Neuronal stem cell (in vitro differentiated cells): Measurements from ENCODE around the gene PITPNM3.
A peak's percentile ranks its signal among the peaks of the same experiment; 100 is the strongest.

ENCODE experiments used
- DNase-seq: peaks from one replicate; pipeline ENCODE4 v3.0.0-alpha.2; 2013; ENCODE audit warnings: low spot score
- H2AFZ ChIP-seq: one replicate; pipeline ENCODE4 v1.6.1; 2013; ENCODE audit warnings: mild to moderate bottlenecking, low read length, inconsistent platforms
- H2AK5ac ChIP-seq: 2 replicates; pipeline ENCODE4 v1.6.1; 2013; ENCODE audit warnings: low read depth, mild to moderate bottlenecking, inconsistent platforms, low read length, moderate library complexity, mixed read lengths
- H2BK120ac ChIP-seq: 2 replicates; pipeline ENCODE4 v1.6.1; 2013; ENCODE audit warnings: low read depth, mild to moderate bottlenecking, inconsistent platforms, low read length, moderate library complexity, mixed read lengths
- H2BK12ac ChIP-seq: one replicate; pipeline ENCODE4 v1.6.1; 2013; ENCODE audit warnings: low read length, inconsistent platforms
- H2BK15ac ChIP-seq: 2 replicates; pipeline ENCODE4 v1.6.1; 2013; ENCODE audit warnings: mild to moderate bottlenecking, low read length, inconsistent platforms, mixed read lengths
- H2BK5ac ChIP-seq: one replicate; pipeline ENCODE4 v1.6.1; 2013; ENCODE audit warnings: inconsistent platforms, mild to moderate bottlenecking, low read length, moderate library complexity
- H3K14ac ChIP-seq: one replicate; pipeline ENCODE4 v1.6.1; 2013; ENCODE audit warnings: low read length, inconsistent platforms
- H3K18ac ChIP-seq: 2 replicates; pipeline ENCODE4 v1.6.1; 2013; ENCODE audit warnings: low read length, inconsistent platforms
- H3K23ac ChIP-seq: 2 replicates; pipeline ENCODE4 v1.6.1; 2013; ENCODE audit warnings: low read depth, mild to moderate bottlenecking, mixed read lengths, low read length, inconsistent platforms; ENCODE audit not compliant: poor library complexity
- H3K27ac ChIP-seq: replicated peaks from 3 replicates; pipeline ENCODE4 v1.5.1; 2013; ENCODE audit warnings: low read length, inconsistent platforms
- H3K27me3 ChIP-seq, 3 experiments: 2 replicates each; pipeline ENCODE4 v1.6.1; 2013; ENCODE audit warnings: low read length in 3 of 3, mild to moderate bottlenecking in 2 of 3, inconsistent platforms in 1 of 3, low read depth in 1 of 3, mixed read lengths in 1 of 3, moderate library complexity in 1 of 3; ENCODE audit not compliant: control insufficient read depth in 3 of 3, insufficient read depth in 3 of 3
- H3K36me3 ChIP-seq, 2 donors: replicated peaks in 1 of 2; 2 replicates each; pipeline ENCODE4 v1.6.1; 2013; ENCODE audit warnings: low read length in 2 of 2; ENCODE audit not compliant: control insufficient read depth in 2 of 2, insufficient read depth in 2 of 2
- H3K4ac ChIP-seq: 2 replicates; pipeline ENCODE4 v1.6.1; 2013; ENCODE audit warnings: inconsistent platforms, mild to moderate bottlenecking, low read length, moderate library complexity
- H3K4me1 ChIP-seq, 2 donors: 1 replicate in 1 of 2; 2 replicates in 1 of 2; pipeline ENCODE4 v1.6.1; 2013; ENCODE audit warnings: low read length in 2 of 2, low read depth in 1 of 2; ENCODE audit not compliant: control insufficient read depth in 2 of 2, insufficient read depth in 1 of 2
- H3K4me2 ChIP-seq: one replicate; pipeline ENCODE4 v1.6.1; 2013; ENCODE audit warnings: mild to moderate bottlenecking, low read length, inconsistent platforms; ENCODE audit not compliant: insufficient read depth, poor library complexity, severe bottlenecking
- H3K4me3 ChIP-seq, 2 donors: 2 replicates each; pipeline ENCODE4 v1.5.1; 2013; ENCODE audit warnings: low read length in 2 of 2, mild to moderate bottlenecking in 2 of 2, inconsistent platforms in 1 of 2, moderate library complexity in 1 of 2
- H3K79me1 ChIP-seq: one replicate; pipeline ENCODE4 v1.6.1; 2013; ENCODE audit warnings: low read depth, mild to moderate bottlenecking, inconsistent platforms, low read length, moderate library complexity
- H3K9ac ChIP-seq: one replicate; pipeline ENCODE4 v1.6.1; 2013; ENCODE audit warnings: mild to moderate bottlenecking, low read depth, low read length, inconsistent platforms; ENCODE audit not compliant: poor library complexity
- H3K9me3 ChIP-seq, 2 donors: replicated peaks in 1 of 2; 2 replicates each; pipeline versions ENCODE3 to v1.6.1; 2013; ENCODE audit warnings: low read length in 2 of 2, mild to moderate bottlenecking in 2 of 2, inconsistent platforms in 1 of 2, low read depth in 1 of 2, mixed read lengths in 1 of 2, moderate library complexity in 1 of 2; ENCODE audit not compliant: control insufficient read depth in 2 of 2, insufficient read depth in 1 of 2
- H4K8ac ChIP-seq: one replicate; pipeline ENCODE4 v1.6.1; 2013; ENCODE audit warnings: low read depth, mild to moderate bottlenecking, inconsistent platforms, low read length, moderate library complexity
- H4K91ac ChIP-seq: one replicate; pipeline ENCODE4 v1.6.1; 2013; ENCODE audit warnings: low read length, low read depth, mild to moderate bottlenecking, inconsistent platforms; ENCODE audit not compliant: poor library complexity
- WGBS, 2 donors: extraction: QIAGEN DNeasy Blood & Tissue Kit; methylation state at CpG; one replicate each; pipeline ENCODE4 v1.1.7; 2013; ENCODE audit warnings: missing lambda C conversion rate in 2 of 2, mixed read lengths in 1 of 2; ENCODE audit not compliant: insufficient read length in 2 of 2, insufficient replicate concordance in 1 of 2; ENCODE audit errors: extremely low coverage in 2 of 2; 5-methylcytosine and 5-hydroxymethylcytosine counted together

The PITPNM3 gene

GRCh38 chr17:6468051-6468790, 88.1 kb downstream of the PITPNM3 start:
- H2BK15ac ChIP-seq = peak overlapping the region; percentile 56

GRCh38 chr17:6467567-6467966, 88.8 kb downstream of the PITPNM3 start:
- Histone ChIP-seq H4K91ac (no peak overlapping the region), H3K4me2 (no peak overlapping the region), H3K4me3 (no peak overlapping the region), H2AK5ac (no peak overlapping the region), H3K18ac (no peak overlapping the region), H2BK5ac (peak overlapping the region; percentile 59), H2BK15ac (peak overlapping the region; percentile 56), H3K27me3 (no peaks in the 10 kb centered on the region), H3K27ac (no peak overlapping the region), H3K9ac (no peak overlapping the region), H3K4ac (no peak overlapping the region), H3K9me3 (peaks cover 0 to 5% of the 10 kb centered on the region in 2 donors), H3K4me1 (peaks cover 6 to 22% of the 10 kb centered on the region in 2 donors), H3K14ac (no peak overlapping the region), H2AFZ (no peak overlapping the region), H3K36me3 (no peaks in the 10 kb centered on the region), H2BK12ac (peak overlapping the region; percentile 88), H3K79me1 (no peaks in the 10 kb centered on the region), H3K23ac (no peak overlapping the region), H2BK120ac (no peak overlapping the region), H4K8ac (no peak overlapping the region)
- no peak for DNase-seq
- no CpG with 5 or more reads among the region's 1 CpG for WGBS, 2 donors

More at GRCh38 chr17:6468051-6468790, 88.1 kb downstream of the PITPNM3 start:
- Histone ChIP-seq H3K9me3 (peaks cover 0 to 5% of the 10 kb centered on the region in 2 donors), H3K23ac (no peak overlapping the region), H3K4me1 (peaks cover 4 to 21% of the 10 kb centered on the region in 2 donors), H3K36me3 (no peaks in the 10 kb centered on the region), H2BK12ac (peak overlapping the region; percentile 88), H4K8ac (no peak overlapping the region), H3K79me1 (no peaks in the 10 kb centered on the region), H3K27me3 (no peaks in the 10 kb centered on the region), H3K9ac (no peak overlapping the region), H3K4ac (no peak overlapping the region), H2BK5ac (peak overlapping the region; percentile 59), H2BK120ac (peak overlapping the region; percentile 68), H3K4me2 (no peak overlapping the region), H2AFZ (no peak overlapping the region), H4K91ac (no peak overlapping the region), H3K18ac (peak overlapping the region; percentile 73), H2AK5ac (peak overlapping the region; percentile 82), H3K27ac (no peak overlapping the region), H3K14ac (peak overlapping the region; percentile 3), H3K4me3 (no peak overlapping the region)
- DNase-seq = no peak
- no CpG with 5 or more reads among the region's 23 CpGs for WGBS, 2 donors

- Histone ChIP-seq H2AFZ (no peak overlapping the region), H3K18ac (peak overlapping the region; percentile 29), H3K4me3 (no peak overlapping the region), H3K14ac (no peak overlapping the region), H3K27me3 (no peaks in the 10 kb centered on the region), H4K91ac (no peak overlapping the region), H3K79me1 (no peaks in the 10 kb centered on the region), H2AK5ac (peak overlapping the region; percentile 77), H2BK12ac (no peak overlapping the region), H2BK5ac (peak overlapping the region; percentile 11), H3K9ac (no peak overlapping the region), H3K23ac (no peak overlapping the region), H2BK15ac (peak overlapping the region; percentile 88), H3K4ac (no peak overlapping the region), H3K27ac (no peak overlapping the region), H3K4me1 (peaks cover 22 to 24% of the 10 kb centered on the region in 2 donors), H3K4me2 (no peak overlapping the region), H4K8ac (no peak overlapping the region), H2BK120ac (no peak overlapping the region), H3K36me3 (no peaks in the 10 kb centered on the region), H3K9me3 (peaks cover 0 to 5% of the 10 kb centered on the region in 2 donors)
- no CpG with 5 or more reads among the region's 19 CpGs for WGBS, 2 donors
- DNase-seq = no peak
Observed at GRCh38 chr17:6465206-6466003, 91.0 kb downstream of the PITPNM3 start.
